Body of pancreas (tissue), 4 donors: Measurements from ENCODE around the gene NUDCD2.

Experiments used
- CTCF ChIP-seq, 7 experiments: fragments of 450-650 bp in 4 of 7; fragments of 200-600 bp in 3 of 7; sonication (generic) in 3 of 7; IDR thresholded peaks; one replicate each; pipeline ENCODE4 v1.5.1; 2016 to 2019; ENCODE audit warnings: antibody characterized with exemption in 7 of 7
- POLR2A ChIP-seq, 3 donors: fragments of 450-650 bp; IDR thresholded peaks; one replicate each; pipeline ENCODE4 v1.6.1; 2016; ENCODE audit warnings: antibody characterized with exemption in 3 of 3, mild to moderate bottlenecking in 2 of 3

DNA sequence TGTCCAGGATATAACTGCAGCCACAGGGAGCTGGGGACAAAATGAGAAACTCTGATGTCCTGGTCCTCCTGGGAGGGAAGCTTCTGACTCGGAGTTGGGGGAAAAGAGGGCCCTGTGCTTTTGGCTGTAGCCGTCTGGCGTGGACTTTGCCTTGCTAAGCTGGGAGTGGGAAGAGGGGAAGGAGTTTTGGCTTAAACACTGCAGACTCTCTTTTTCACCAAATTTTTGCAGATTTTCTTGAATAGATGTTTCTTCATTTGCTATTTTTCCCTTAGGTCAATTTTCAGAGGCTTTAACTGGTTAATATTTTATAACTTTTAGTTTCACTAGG is 29.8 kb upstream of the NUDCD2 start:
- TF ChIP-seq CTCF (IDR thresholded peaks at IDR 0.05): no peak
- TF ChIP-seq POLR2A (IDR thresholded peaks at IDR 0.05): no peak
